Measurements from ENCODE around the gene NRG3. TPM values are rescaled to one million over a fixed set of nuclear protein-coding genes. Genes with fewer than 3 reads are reported as not detected.

Gene NRG3
- total RNA-seq (ENCODE audit: unreplicated experiment) = 8.2 TPM
- long read RNA-seq = 0 reads

DNA sequence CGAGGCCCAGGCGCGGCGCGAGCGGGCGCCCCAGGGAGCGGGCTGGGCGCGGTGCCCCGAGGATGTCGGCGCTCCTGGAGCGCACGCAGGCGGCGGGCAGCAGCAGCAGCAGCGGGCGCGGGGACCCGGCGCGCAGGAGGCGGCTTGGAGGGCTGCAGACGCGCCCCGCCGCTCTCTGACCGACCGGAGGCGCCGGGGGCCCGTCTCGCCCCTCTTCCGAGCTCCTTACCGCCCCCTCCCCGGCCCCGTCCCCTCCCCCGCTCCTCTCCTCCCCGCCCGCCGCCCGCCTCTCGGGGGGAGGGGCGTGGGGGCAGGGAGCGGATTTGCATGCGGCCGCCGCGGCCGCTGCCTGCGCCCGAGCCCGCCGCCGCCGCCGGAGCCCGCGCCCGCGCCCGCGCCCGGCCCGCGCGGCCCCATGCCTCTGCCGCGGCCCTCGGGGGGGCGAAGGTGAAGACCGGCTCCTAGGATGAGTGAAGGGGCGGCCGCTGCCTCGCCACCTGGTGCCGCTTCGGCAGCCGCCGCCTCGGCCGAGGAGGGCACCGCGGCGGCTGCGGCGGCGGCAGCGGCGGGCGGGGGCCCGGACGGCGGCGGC, at the start of gene NRG3:
Gene NRG3, plus strand, starts transcription at position 320 of the 592 bp plus-strand sequence.
- peak; percentile 49 for DNase-seq (ENCODE audit: low spot score)
- Mint-ChIP-seq H3K27me3 (ENCODE audit: unreplicated experiment) (peaks cover 12% of the 10 kb centered on the region), H3K4me1 (ENCODE audit: unreplicated experiment) (peaks cover 16% of the 10 kb centered on the region), H3K4me3 (ENCODE audit: unreplicated experiment) (peak within 1 kb of the TSS; percentile 95), H3K27ac (ENCODE audit: unreplicated experiment) (peak within 1 kb of the TSS; percentile 92), H3K9me3 (ENCODE audit: unreplicated experiment) (no peaks in the 10 kb centered on the region), H3K36me3 (ENCODE audit: low read depth, unreplicated experiment) (peaks cover 4% of the 10 kb centered on the region)
- no peak for TF ChIP-seq CTCF (IDR thresholded peaks at IDR 0.05; ENCODE audit: unreplicated experiment)

- Mint-ChIP-seq H3K4me3 (ENCODE audit: unreplicated experiment) (no peak overlapping the region), H3K9me3 (ENCODE audit: unreplicated experiment) (no peaks in the 10 kb centered on the region), H3K27me3 (ENCODE audit: unreplicated experiment) (peaks cover 4% of the 10 kb centered on the region), H3K4me1 (ENCODE audit: unreplicated experiment) (no peaks in the 10 kb centered on the region), H3K27ac (ENCODE audit: unreplicated experiment) (no peak overlapping the region), H3K36me3 (ENCODE audit: low read depth, unreplicated experiment) (no peaks in the 10 kb centered on the region)
- TF ChIP-seq CTCF (IDR thresholded peaks at IDR 0.05; ENCODE audit: unreplicated experiment) = no peak
- no peak for DNase-seq (ENCODE audit: low spot score)
Observed at GRCh38 chr10:81828251-81828650, 46.7 kb upstream of the NRG3 start.

- no peaks in the 10 kb centered on the region for H3K36me3 Mint-ChIP-seq (ENCODE audit: low read depth, unreplicated experiment)
- H3K4me3 Mint-ChIP-seq (ENCODE audit: unreplicated experiment) = no peak overlapping the region
- no peak for DNase-seq (ENCODE audit: low spot score)
- no peak overlapping the region for H3K27ac Mint-ChIP-seq (ENCODE audit: unreplicated experiment)
- TF ChIP-seq CTCF (IDR thresholded peaks at IDR 0.05; ENCODE audit: unreplicated experiment) = no peak
- peaks cover 4% of the 10 kb centered on the region for H3K27me3 Mint-ChIP-seq (ENCODE audit: unreplicated experiment)
- no peaks in the 10 kb centered on the region for H3K9me3 Mint-ChIP-seq (ENCODE audit: unreplicated experiment)
- no peaks in the 10 kb centered on the region for H3K4me1 Mint-ChIP-seq (ENCODE audit: unreplicated experiment)
Observed at GRCh38 chr10:81831060-81831459, 43.9 kb upstream of the NRG3 start.

DNA sequence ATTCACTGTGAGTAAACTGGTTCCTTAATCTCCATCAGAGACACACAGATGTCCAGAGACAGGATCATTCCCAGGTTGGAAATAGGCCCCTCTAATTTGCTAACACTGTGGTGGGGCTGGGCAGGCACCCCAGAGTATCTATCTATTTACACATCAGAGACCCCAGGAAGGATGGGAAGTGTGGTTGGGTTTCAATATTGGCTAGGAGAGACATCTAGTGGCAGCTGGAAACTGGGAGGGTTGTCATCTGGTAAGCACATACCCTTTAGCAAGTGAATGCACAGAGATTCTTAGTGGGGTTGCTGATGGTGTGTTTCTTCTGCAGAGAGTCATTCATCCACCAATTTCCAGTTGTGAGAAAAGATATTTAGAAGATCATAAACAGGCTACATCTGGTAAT, 36.0 kb upstream of the NRG3 start:
- no peak overlapping the region for H3K4me3 Mint-ChIP-seq (ENCODE audit: unreplicated experiment)
- DNase-seq (ENCODE audit: low spot score) = peak; percentile 25

More for the DNA sequence above, 36.0 kb upstream of the NRG3 start:
- Mint-ChIP-seq H3K9me3 (ENCODE audit: unreplicated experiment) (no peaks in the 10 kb centered on the region), H3K4me1 (ENCODE audit: unreplicated experiment) (peaks cover 13% of the 10 kb centered on the region), H3K27ac (ENCODE audit: unreplicated experiment) (no peak overlapping the region), H3K27me3 (ENCODE audit: unreplicated experiment) (no peaks in the 10 kb centered on the region), H3K36me3 (ENCODE audit: low read depth, unreplicated experiment) (no peaks in the 10 kb centered on the region)
- TF ChIP-seq CTCF (IDR thresholded peaks at IDR 0.05; ENCODE audit: unreplicated experiment) = no peak
